WERI-Rb-1 (cell line): Measurements from ENCODE around the gene NECTIN1.

Experiments
- DNase-seq: peaks from one replicate; pipeline ENCODE4 v3.0.0-alpha.2; 2020
- H3K27ac ChIP-seq: fragments of 250-450 bp; sonication (Bioruptor Pico); 2 replicates; pipeline ENCODE4 v1.5.1; 2020; ENCODE audit warnings: mild to moderate bottlenecking, moderate library complexity
- H3K27me3 ChIP-seq: fragments of 250-450 bp; sonication (Bioruptor Pico); 2 replicates; pipeline ENCODE4 v1.5.1; 2021; ENCODE audit warnings: mild to moderate bottlenecking, low read depth, moderate library complexity; ENCODE audit not compliant: insufficient read depth, severe bottlenecking
- H3K36me3 ChIP-seq: fragments of 250-450 bp; sonication (Bioruptor Pico); 2 replicates; pipeline ENCODE4 v1.5.1; 2020; ENCODE audit warnings: mild to moderate bottlenecking, moderate library complexity
- H3K4me3 ChIP-seq: 2 replicates; pipeline ENCODE4 v1.5.1; 2011; ENCODE audit warnings: low read depth, mild to moderate bottlenecking, control low read depth, low read length
- H3K9me3 ChIP-seq: fragments of 250-450 bp; sonication (Bioruptor Pico); 2 replicates; pipeline ENCODE4 v1.5.1; 2021; ENCODE audit warnings: mild to moderate bottlenecking, moderate library complexity; ENCODE audit not compliant: severe bottlenecking
- CTCF ChIP-seq: IDR thresholded peaks from 2 replicates; pipeline ENCODE4 v1.5.1; 2011; ENCODE audit warnings: low read depth, mild to moderate bottlenecking, control low read depth, inconsistent platforms, low read length

NECTIN1 gene

DNA sequence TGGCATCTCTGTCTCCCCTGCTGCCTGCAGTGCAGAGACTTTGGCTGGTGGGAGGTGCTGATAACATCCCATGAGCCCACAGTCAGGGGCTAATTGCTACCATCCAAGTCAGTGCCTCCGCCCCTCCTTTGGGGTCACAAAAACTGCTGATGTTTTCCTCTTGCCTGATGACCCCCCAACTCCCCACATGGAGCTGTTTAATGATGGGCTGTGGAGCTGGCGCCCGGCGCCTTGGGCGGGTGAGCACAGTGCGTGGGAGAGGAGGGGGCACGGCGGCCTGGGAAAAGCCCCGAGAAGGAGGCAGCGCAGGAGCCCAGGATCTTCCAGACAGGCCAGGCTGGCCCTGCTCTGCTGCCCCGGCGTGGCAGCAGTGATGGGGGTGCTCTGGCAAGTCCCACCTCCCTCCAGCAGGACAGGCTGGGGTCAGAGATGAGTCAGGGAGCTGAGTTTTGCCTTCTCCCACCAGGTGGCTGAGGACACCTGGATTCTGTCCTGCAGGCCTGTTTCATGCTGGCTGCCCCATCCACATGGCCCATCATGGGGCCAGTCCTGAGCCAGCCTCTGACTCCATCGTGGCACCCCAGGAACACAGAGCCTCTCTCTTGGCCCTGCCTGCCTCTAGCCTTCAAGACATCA is 43.8 kb downstream of the NECTIN1 start:
- H3K9me3 ChIP-seq: no peaks in the 10 kb centered on the region
- no peaks in the 10 kb centered on the region for H3K36me3 ChIP-seq
- no peak overlapping the region for H3K4me3 ChIP-seq
- no peak for TF ChIP-seq CTCF
- H3K27me3 ChIP-seq: no peaks in the 10 kb centered on the region
- H3K27ac ChIP-seq: no peak overlapping the region
- no peak for DNase-seq

GRCh38 chr11:119684361-119685110 is 44.5 kb downstream of the NECTIN1 start:
- Histone ChIP-seq H3K36me3 (no peaks in the 10 kb centered on the region), H3K4me3 (no peak overlapping the region), H3K27ac (no peak overlapping the region), H3K27me3 (no peaks in the 10 kb centered on the region), H3K9me3 (no peaks in the 10 kb centered on the region)
- DNase-seq: no peak
- TF ChIP-seq CTCF: no peak

- Histone ChIP-seq H3K27ac (no peak overlapping the region), H3K36me3 (peaks cover under 1% of the 10 kb centered on the region; the same call in 1 of the 2 replicates), H3K9me3 (no peaks in the 10 kb centered on the region), H3K4me3 (no peak overlapping the region), H3K27me3 (no peaks in the 10 kb centered on the region)
- no peak for DNase-seq
- TF ChIP-seq CTCF: no peak
Observed at GRCh38 chr11:119683783-119684182, 45.2 kb downstream of the NECTIN1 start.

DNA sequence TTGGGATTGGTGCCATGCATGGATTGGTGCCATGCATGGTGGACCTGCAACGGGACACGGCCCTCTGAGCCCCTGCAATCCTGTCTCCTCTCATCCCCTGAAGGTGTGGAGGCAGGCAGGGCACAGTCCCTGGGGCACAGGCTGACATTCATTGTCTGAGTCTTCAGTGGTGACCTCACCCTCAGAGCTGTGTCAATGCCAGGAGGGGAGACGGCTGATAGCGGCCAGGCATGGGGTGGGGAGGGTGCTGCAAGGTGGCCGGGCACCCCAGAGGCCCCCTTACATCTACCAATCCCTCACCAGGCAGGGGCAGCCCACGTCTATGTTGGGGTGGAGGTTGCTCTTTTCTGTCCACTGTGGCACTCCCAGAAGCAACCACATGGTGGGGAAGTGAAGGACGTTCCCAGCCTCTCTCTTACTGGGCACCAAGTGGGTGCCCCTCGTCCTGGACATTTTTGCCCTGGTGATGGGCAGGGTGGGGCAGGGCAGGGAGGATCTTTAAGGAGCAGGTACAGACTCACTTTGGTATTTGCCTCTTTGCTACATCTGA is 47.6 kb downstream of the NECTIN1 start:
- Histone ChIP-seq H3K9me3 (no peaks in the 10 kb centered on the region), H3K36me3 (peaks cover 22% of the 10 kb centered on the region), H3K27ac (no peak overlapping the region), H3K4me3 (no peak overlapping the region), H3K27me3 (no peaks in the 10 kb centered on the region)
- peak; percentile 64 for TF ChIP-seq CTCF
- DNase-seq: no peak

DNA sequence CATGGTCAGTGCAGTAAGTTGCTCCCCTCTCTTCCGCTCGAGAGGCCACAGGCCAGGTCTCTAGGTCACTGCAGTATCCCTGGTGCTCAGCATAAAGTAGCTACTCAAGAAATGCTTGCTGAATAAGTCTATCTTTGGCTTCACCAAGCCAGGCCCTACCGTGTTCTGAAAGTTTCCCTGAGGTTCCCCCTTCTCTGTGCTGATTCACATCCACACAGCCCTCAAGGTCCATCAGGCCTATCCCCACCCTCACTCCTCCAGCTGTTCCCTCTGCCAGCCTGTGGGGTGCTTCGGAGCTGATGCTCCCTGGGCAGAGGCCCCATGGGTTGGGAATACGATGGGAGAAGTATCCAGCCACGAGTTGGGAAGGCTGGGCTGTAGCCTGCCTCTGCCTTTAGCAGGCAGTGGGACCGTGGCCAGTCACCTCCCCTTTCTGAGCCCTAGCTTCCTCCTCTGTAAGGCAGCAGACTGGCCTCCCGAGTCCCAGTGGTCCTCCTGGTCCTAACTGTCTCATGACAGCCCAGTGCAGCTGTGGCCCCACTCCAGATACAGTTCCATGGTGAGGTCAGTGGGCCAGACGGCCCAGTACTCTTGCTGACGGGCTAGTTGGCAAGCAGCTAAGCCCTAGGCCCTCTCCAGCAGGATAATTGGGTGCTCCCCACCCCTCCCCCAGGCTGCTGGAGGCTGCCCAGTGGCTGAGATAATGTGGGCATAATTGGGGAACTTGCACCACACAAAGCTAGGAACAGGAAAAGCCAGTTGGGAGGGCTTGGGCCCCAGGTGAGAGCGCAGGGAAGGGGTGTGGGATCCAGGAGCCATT is 48.2 kb downstream of the NECTIN1 start:
- Histone ChIP-seq H3K9me3 (no peaks in the 10 kb centered on the region), H3K27me3 (no peaks in the 10 kb centered on the region), H3K4me3 (no peak overlapping the region), H3K27ac (no peak overlapping the region), H3K36me3 (peaks cover 28% of the 10 kb centered on the region)
- no peak for TF ChIP-seq CTCF
- no peak for DNase-seq
